Activated T-cell treated with anti-CD3 and anti-CD28 coated beads, Interleukin-2, amount 50 U/mL, for 4 hours (primary cell): ENCODE measurements around the gene SUFU. TPM values are rescaled to one million over a fixed set of nuclear protein-coding genes. Genes with fewer than 3 reads are reported as not detected.

Source experiments
- ATAC-seq, 2 donors: fragments of 200-7000 bp; cut with Tn5 transposase; one replicate each; pipeline ENCODE4 v1.10.0; 2021
- DNase-seq: peaks from one replicate; pipeline ENCODE4 v3.0.0-alpha.2; 2020
- H3K27me3 Mint-ChIP-seq: one replicate; pipeline ENCODE4 v1.8.0; 2021; ENCODE audit warnings: low read depth, mixed read lengths
- H3K36me3 Mint-ChIP-seq: one replicate; pipeline ENCODE4 v1.8.0; 2022; ENCODE audit warnings: mixed read lengths; ENCODE audit not compliant: insufficient read depth
- H3K4me1 Mint-ChIP-seq: one replicate; pipeline ENCODE4 v1.8.0; 2021; ENCODE audit warnings: low read depth, mixed read lengths
- H3K4me3 Mint-ChIP-seq: one replicate; pipeline ENCODE4 v1.8.0; 2021; ENCODE audit warnings: mild to moderate bottlenecking, moderate library complexity, mixed read lengths
- H3K9me3 Mint-ChIP-seq: one replicate; pipeline ENCODE4 v1.8.0; 2021; ENCODE audit warnings: mixed read lengths
- total RNA-seq, 3 donors: library from RNA; stranded (reverse); gene quantifications; one replicate each; pipeline ENCODE4 v1.2.1, GENCODE V29; 2021

SUFU gene
- total RNA-seq, 3 donors from 2014 or later: 8.7 to 8.8 (median 8.8) TPM

DNA sequence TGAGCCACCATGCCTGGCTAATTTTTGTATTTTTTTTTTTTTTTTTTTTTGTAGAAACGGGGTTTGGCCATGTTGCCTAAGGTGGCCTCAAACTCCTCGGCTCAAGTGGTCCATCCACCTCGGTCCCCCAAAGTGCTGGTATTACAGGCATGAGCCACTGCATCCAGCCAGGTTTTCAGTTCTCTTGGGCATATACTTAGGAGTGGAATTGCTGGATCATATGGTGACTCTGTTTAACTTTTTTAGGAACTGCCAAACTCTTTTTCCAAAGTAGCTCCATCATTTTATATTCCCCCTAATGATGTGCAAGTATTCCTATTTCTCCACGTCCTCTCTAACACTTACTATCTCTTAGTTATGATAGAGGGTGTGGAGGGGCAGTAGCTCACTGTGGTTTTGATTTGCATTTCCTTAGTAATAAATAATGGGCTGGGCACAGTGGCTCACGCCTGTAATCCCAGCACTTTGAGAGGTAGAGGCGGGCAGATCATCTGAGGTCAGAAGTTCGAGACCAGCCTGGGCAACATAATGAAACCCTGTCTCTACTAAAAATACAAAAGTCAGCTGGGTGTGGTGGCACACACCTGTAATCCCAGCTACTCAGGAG, 41.6 kb downstream of the SUFU start:
- no peaks in the 10 kb centered on the region for H3K27me3 Mint-ChIP-seq
- H3K9me3 Mint-ChIP-seq: no peaks in the 10 kb centered on the region
- DNase-seq (no peak), ATAC-seq (no peak)
- H3K4me1 Mint-ChIP-seq: peaks cover 7% of the 10 kb centered on the region
- peaks cover 10% of the 10 kb centered on the region for H3K36me3 Mint-ChIP-seq
- no peak overlapping the region for H3K4me3 Mint-ChIP-seq

DNA sequence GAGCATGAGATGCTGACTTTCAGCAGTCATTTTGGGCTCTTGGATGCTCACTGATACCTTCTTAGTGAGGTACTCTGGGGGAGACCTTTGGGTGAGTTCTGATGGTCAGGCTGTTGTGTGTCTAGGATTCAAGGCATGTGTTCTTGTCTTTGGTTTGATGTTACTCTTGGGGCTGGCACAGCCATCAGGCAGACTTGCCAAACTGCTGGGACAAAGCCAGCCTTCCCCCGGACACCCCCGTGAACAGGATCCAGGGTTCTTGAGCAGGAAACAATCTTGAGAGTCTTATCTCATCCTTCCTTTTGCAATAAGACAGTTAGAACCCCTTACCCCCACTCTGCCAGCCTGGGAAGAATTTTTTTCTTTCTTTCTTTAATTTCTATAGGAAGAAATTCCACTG, 42.2 kb downstream of the SUFU start:
- no peaks in the 10 kb centered on the region for H3K27me3 Mint-ChIP-seq
- ATAC-seq (no peak), DNase-seq (no peak)
- H3K4me1 Mint-ChIP-seq: peaks cover 7% of the 10 kb centered on the region
- H3K4me3 Mint-ChIP-seq: no peak overlapping the region
- H3K36me3 Mint-ChIP-seq: peaks cover 15% of the 10 kb centered on the region
- H3K9me3 Mint-ChIP-seq: no peaks in the 10 kb centered on the region

DNA sequence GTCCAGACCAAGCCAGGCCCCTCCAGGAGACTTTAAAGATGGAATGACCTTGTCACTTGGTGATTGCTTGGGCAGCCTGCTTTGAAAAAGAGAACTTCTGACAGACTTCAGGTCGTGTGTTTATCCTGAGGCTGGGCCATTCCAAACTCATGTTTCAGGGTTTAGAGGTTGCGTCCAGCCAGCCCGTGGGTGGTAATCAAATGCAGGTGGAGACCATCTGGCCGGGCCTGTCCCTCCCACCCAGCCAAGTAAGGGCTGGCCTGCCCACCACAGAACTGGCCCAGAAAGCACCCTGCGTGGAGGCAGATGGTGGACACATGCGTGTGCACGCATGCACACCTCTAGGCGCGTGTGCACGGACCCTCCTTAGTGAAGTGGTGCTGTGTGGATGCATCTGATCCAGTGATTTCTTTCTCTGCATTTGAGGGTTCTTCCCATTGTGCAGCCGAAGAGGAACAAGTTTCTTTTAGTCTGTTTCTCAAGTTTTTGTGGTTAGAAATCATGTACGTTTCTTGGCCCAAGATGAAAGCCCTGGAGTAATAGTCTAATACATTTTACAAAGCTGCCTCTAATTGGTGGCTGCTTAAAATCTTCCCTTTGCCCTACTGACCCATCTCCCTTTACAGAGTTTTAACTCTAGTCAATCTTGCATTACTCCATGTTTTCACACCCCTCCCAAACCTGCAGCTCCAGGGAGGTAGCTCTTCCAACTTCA, 43.0 kb downstream of the SUFU start:
- Mint-ChIP-seq H3K27me3 (no peaks in the 10 kb centered on the region), H3K36me3 (peaks cover 16% of the 10 kb centered on the region), H3K4me1 (peaks cover 7% of the 10 kb centered on the region), H3K4me3 (no peak overlapping the region), H3K9me3 (no peaks in the 10 kb centered on the region)
- no peak for ATAC-seq
- no peak for DNase-seq

DNA sequence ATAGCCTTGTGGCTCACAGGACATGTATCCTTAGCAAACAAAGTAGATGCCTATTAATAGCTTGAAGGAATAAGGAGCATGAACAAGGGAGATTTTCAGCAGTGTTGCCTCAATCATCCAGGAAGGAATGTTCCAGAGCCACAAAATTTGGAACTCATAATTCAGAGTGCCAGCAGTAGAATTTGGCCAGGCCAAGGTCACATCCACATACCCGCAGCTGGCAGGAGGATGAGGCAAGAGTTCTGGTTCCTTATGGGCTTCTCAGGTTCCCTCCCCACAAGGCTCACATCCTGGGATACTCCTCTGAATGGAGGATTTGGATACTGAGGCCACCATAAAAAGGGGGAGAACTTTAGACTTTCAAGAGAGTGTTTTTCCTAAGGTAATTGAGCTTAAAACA, 45.8 kb downstream of the SUFU start:
- H3K9me3 Mint-ChIP-seq: no peaks in the 10 kb centered on the region
- no peak overlapping the region for H3K4me3 Mint-ChIP-seq
- H3K27me3 Mint-ChIP-seq: no peaks in the 10 kb centered on the region
- ATAC-seq (no peak), DNase-seq (no peak)
- H3K36me3 Mint-ChIP-seq: peaks cover 19% of the 10 kb centered on the region
- peaks cover 3% of the 10 kb centered on the region for H3K4me1 Mint-ChIP-seq

DNA sequence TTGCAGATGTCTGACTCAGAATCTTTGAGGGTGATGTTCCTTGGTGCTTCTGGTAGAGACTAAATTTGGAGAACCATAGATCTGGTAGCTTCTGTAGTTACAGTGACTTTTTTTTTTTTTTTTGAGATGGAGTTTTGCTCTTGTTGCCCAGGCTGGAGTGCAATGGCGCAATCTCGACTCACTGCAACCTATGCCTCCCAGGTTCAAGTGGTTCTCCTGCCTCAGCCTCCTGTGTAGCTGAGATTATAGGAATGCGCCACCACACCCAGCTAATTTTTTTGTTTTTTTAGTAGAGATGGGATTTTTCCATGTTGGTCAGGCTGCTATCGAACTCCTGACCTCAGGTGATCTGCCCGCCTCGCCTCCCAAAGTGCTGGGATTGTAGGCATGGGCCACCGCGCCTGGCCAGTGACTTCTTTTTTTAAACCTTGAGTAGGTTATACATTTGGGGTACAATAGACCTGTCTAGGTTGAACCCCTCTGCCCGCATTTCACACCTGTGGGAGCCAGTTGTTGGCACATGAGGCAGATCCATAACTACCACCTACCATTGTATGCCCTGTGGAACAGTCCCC, 47.0 kb downstream of the SUFU start:
- Mint-ChIP-seq H3K27me3 (no peaks in the 10 kb centered on the region), H3K9me3 (no peaks in the 10 kb centered on the region), H3K4me3 (no peak overlapping the region), H3K4me1 (peaks cover 3% of the 10 kb centered on the region), H3K36me3 (peaks cover 19% of the 10 kb centered on the region)
- DNase-seq (no peak), ATAC-seq (no peak)

DNA sequence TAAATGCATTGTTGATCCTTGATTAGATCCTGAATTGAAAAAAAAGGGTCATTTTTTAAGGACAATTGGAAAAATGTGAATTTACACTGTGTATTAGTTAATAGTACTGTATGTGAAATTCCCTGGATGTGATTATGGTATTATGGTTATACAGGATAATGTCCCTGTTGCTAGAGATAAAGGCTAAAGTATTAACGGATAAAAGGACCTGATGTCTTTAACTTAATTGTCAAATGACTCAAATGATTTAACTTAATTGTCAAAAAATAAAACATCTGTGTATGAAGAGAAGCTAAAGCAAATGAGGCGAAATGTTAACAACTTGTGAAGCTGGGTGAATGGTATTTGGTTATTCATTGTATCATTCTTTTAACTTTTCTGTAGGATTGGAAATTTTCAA, 48.8 kb downstream of the SUFU start:
- H3K27me3 Mint-ChIP-seq: no peaks in the 10 kb centered on the region
- ATAC-seq (no peak), DNase-seq (no peak)
- peaks cover 5% of the 10 kb centered on the region for H3K4me1 Mint-ChIP-seq
- H3K4me3 Mint-ChIP-seq: no peak overlapping the region
- H3K36me3 Mint-ChIP-seq: peaks cover 14% of the 10 kb centered on the region
- H3K9me3 Mint-ChIP-seq: no peaks in the 10 kb centered on the region

DNA sequence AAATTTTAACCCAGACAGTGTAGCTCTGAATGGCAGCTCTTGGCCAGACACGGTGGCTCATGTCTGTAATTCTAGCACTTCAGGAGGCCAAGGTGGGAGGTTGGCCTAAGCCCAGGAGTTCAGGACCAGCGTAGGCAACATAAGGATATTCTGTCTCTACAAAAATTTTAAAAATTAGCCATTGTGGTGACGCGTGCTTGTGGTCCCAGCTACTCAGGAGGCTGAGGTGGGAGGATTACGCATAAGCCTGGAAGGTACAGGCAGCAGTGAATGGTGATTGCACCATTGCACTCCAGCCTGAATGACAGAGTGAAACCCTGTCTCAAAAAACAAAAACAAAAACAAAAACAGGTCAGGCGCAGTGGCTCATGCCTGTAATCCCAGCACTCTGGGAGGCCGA, 50.0 kb downstream of the SUFU start:
- Mint-ChIP-seq H3K4me1 (peaks cover 5% of the 10 kb centered on the region), H3K9me3 (no peaks in the 10 kb centered on the region), H3K27me3 (no peaks in the 10 kb centered on the region), H3K4me3 (no peak overlapping the region), H3K36me3 (peaks cover 11% of the 10 kb centered on the region)
- no peak for DNase-seq
- ATAC-seq: no peak

DNA sequence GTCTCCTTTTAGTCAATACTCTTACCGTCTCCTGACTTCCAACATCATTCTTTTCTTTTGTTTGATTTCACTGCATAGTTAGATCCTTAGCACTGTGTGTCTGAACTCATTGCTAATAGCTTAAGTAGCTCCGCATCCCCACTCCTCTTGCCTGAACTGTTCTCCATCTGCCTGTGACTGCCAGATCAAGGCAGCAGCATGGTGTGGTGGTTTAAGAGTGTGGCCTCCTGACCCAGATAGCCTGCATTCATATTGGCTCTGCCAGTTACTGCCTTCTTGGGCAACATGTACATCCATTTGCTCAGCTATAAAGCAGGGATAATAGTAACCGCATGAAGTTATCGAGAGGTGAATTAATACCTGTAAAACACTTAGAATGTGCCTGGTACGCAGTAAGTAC, 50.8 kb downstream of the SUFU start:
- Mint-ChIP-seq H3K36me3 (peaks cover 11% of the 10 kb centered on the region), H3K27me3 (no peaks in the 10 kb centered on the region), H3K4me1 (peaks cover 5% of the 10 kb centered on the region), H3K9me3 (no peaks in the 10 kb centered on the region), H3K4me3 (no peak overlapping the region)
- no peak for DNase-seq
- ATAC-seq: no peak

DNA sequence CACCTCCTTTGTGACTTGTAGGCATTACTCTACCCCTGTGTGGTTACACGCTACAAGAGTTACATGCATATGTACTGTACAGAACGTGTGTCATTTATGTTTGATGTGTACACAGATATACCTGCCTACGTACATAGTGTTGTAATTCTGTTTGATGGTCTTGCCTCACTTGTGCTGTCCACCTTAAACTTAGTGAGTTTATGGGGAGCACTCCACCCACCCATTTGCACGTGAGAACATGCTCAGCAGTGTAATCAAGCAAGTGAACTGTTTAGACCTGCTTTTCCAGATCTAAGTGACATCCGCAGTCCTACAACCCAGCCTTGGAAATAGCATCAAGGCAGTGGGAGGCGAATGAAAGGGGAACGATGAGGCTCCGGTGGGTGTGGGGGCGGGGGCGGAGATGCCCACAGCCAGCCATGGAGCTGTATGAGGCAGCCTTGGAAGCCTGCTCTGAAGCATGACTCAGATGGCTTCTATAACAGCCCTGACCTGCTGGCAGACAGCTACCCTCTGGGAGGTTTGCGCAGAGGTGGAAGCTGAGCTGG, 52.1 kb downstream of the SUFU start:
- no peak for DNase-seq
- H3K4me1 Mint-ChIP-seq: peaks cover 5% of the 10 kb centered on the region
- H3K36me3 Mint-ChIP-seq: peaks cover 5% of the 10 kb centered on the region

DNA sequence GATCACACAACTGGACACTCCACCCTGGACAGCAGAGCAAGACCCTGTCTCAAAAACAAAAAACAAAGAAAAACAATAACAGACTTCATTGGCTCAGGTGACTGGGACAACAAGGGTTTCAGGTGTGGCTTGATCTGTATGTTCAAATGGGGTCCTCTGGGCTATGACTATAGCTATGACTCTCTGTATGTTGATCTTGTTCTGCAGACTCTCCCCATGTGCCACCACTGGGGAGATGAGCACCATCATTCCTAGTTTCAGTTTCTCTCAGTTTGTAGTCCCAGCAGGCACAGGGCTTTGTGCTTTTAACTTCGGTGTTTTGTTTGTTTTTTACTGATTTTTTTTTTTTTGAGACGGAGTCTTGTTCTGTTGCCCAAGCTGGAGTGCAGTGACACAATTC, 53.8 kb downstream of the SUFU start:
- no peaks in the 10 kb centered on the region for H3K9me3 Mint-ChIP-seq
- ATAC-seq: no peak
- no peaks in the 10 kb centered on the region for H3K27me3 Mint-ChIP-seq
- peaks cover 3% of the 10 kb centered on the region for H3K36me3 Mint-ChIP-seq
- no peak overlapping the region for H3K4me3 Mint-ChIP-seq
- no peak for DNase-seq
- peaks cover 5% of the 10 kb centered on the region for H3K4me1 Mint-ChIP-seq

More for the DNA sequence above, 52.1 kb downstream of the SUFU start:
- Mint-ChIP-seq H3K4me3 (no peak overlapping the region), H3K27me3 (no peaks in the 10 kb centered on the region), H3K9me3 (no peaks in the 10 kb centered on the region)
- no peak for ATAC-seq

DNA sequence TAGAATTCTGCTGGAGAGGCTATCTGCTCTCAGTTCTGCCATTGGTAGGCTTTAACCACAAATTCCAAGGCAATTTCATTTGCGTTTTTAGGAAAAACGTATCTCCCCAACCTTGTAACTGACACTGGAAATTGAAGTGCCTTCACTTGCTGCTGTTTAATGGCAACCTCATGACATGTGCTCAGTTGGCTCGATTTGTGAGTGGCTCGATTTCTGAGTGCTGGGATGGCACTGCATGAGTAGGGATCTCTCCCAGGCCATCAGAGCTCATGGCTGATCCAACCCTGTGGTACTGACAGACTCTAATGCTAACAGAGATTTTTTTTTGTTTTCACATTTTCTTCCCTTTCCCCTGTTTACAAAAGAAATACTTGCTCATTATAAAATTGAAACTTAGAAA, 56.0 kb downstream of the SUFU start:
- DNase-seq: no peak
- no peak for ATAC-seq
- Mint-ChIP-seq H3K4me3 (no peak overlapping the region), H3K4me1 (peaks cover 5% of the 10 kb centered on the region), H3K9me3 (no peaks in the 10 kb centered on the region), H3K27me3 (no peaks in the 10 kb centered on the region), H3K36me3 (peaks cover 2% of the 10 kb centered on the region)

DNA sequence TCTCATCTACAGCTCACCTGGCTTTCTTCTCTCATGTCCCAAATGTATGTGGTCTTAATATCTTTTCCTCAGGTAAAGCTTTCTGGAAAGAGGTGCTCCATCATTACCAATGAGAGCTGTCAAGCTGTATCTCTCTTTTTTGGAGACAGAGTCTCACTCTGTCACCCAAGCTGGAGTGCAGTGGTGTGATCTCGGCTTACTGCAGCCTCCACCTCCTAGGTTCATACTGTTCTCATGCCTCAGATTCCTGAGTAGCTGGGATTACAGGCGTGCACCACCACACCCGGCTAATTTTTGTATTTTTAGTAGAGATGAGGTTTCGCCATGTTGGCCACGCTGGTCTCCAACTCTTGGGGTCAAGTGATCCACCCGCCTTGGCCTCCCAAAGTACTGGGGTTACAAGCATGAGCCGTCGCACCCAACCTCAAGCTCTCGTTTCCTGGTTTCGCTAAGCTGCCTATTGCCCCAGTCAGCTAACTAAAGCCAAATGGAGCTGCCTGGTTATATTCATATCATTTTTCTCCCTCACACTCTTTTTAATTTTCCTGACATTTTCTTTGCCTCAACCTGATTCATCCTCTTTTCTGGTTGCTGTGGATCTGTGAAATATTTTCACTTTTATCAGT, 60.5 kb downstream of the SUFU start:
- peaks cover 2% of the 10 kb centered on the region for H3K4me1 Mint-ChIP-seq
- H3K9me3 Mint-ChIP-seq: no peaks in the 10 kb centered on the region
- no peaks in the 10 kb centered on the region for H3K27me3 Mint-ChIP-seq
- ATAC-seq (no peak), DNase-seq (no peak)
- no peak overlapping the region for H3K4me3 Mint-ChIP-seq
- peaks cover 2% of the 10 kb centered on the region for H3K36me3 Mint-ChIP-seq

DNA sequence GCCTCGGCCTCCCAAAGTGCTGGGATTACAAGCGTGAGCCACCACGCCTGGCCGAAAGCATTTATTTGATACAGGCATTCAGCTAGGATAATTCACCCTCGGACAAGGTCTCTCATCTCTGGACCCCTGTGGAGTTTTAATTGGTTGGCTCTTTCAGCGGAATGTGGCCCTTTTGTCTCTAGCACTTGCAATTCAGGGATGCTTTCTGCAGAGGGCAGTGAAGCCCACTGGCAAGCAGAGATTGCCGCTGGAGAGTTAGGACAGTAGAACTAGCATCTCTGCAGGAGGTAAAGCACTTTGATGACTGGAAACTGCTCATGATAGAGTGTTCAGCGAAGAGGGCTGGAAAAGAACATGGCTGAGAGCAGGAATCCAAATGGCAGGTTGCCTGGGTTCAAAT, 62.0 kb downstream of the SUFU start:
- no peak for ATAC-seq
- Mint-ChIP-seq H3K27me3 (no peaks in the 10 kb centered on the region), H3K9me3 (no peaks in the 10 kb centered on the region), H3K4me1 (peaks cover 2% of the 10 kb centered on the region), H3K36me3 (peaks cover 2% of the 10 kb centered on the region), H3K4me3 (no peak overlapping the region)
- no peak for DNase-seq

DNA sequence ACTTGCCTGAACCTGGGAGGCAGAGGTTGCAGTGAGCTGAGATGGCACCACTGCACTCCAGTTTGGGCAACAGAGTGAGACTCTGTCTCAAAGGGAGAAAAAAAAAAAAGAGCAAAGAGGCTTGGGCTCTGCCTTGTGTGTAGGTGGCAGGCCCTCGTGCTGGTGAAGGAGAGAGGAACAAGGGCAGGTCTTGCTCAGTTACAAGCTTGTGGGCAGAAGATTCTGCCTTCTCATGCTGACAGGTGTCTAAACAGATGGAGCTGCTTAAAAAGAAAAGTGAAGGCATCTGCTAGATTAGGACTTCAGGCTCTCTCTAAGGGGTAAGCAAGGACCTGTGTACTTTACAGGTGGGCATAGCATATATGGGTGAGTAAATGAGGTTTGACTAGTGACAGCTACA, 75.0 kb downstream of the SUFU start:
- Mint-ChIP-seq H3K36me3 (no peaks in the 10 kb centered on the region), H3K9me3 (no peaks in the 10 kb centered on the region), H3K4me1 (peaks cover 10% of the 10 kb centered on the region), H3K27me3 (no peaks in the 10 kb centered on the region), H3K4me3 (no peak overlapping the region)
- no peak for DNase-seq
- ATAC-seq: no peak
